Ascending aorta (tissue), 2 donors: Measurements from ENCODE around the gene FADS6. TPM values are rescaled to one million over a fixed set of nuclear protein-coding genes. Genes with fewer than 3 reads are reported as not detected.

Experiments used
- DNase-seq, 2 donors: peaks; one replicate each; pipeline ENCODE4 v3.0.0-alpha.2; 2019; ENCODE audit warnings: low spot score in 2 of 2
- H3K27ac ChIP-seq, 2 donors: fragments of 200-600 bp; sonication (generic); one replicate each; pipeline ENCODE4 v1.5.1; 2016 to 2017; ENCODE audit warnings: mild to moderate bottlenecking in 1 of 2
- H3K27me3 ChIP-seq: fragments of 200-600 bp; sonication (generic); one replicate; pipeline ENCODE4 v1.5.1; 2017
- H3K36me3 ChIP-seq, 2 donors: fragments of 200-600 bp; sonication (generic); one replicate each; pipeline ENCODE4 v1.5.1; 2016
- H3K4me1 ChIP-seq, 2 donors: fragments of 200-600 bp; sonication (generic); one replicate each; pipeline ENCODE4 v1.5.1; 2016 to 2017; ENCODE audit warnings: mild to moderate bottlenecking in 1 of 2
- H3K4me3 ChIP-seq, 2 donors: fragments of 200-600 bp; sonication (generic); one replicate each; pipeline ENCODE4 v1.5.1; 2016 to 2017; ENCODE audit warnings: mild to moderate bottlenecking in 1 of 2
- H3K9me3 ChIP-seq, 2 donors: fragments of 200-600 bp; sonication (generic); one replicate each; pipeline ENCODE4 v1.5.1; 2016
- CTCF ChIP-seq, 3 experiments: fragments of 200-600 bp in 2 of 3; fragments of 450-650 bp in 1 of 3; sonication (generic) in 2 of 3; IDR thresholded peaks; one replicate each; pipeline ENCODE4 v1.5.1; 2016 to 2019; ENCODE audit warnings: antibody characterized with exemption in 3 of 3, mild to moderate bottlenecking in 1 of 3, moderate library complexity in 1 of 3
- intact Hi-C: fragments of 100-400 bp; cut with DNase I; formaldehyde crosslinking; loops from one replicate; pipeline ENCODE4 v1.15.1; 2023
- total RNA-seq: library from RNA; depleted of rRNA; stranded (reverse); fragments of >200 nt; gene quantifications from one replicate; pipeline ENCODE4 v1.1.0, GENCODE V29; 2016

The FADS6 gene
- total RNA-seq, 1 donor from 2014 or later = not detected

DNA sequence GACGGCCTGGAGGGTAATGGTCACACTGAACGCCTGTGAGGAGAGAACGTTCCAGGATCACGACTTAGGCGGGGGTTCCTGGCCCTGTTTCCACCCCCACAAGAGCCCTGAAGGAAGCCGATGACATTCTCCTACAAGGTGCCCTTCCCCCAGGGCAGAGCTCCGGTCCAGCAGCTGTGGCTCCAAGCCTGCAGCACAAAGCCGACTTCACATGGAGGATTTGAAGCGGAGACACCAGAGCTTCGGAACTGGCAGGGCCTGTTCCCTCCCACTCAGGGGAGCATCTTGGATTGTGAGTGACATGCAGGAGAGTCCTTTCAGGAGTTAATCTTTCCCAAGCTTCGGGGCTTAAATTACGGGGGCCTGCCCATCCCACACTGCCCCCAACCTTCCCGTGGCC is 5.0 kb downstream of the FADS6 start:
- no peaks in the 10 kb centered on the region for H3K9me3 ChIP-seq
- no peak for TF ChIP-seq CTCF (IDR thresholded peaks at IDR 0.05)
- H3K4me1 ChIP-seq = peaks cover 0 to 5% of the 10 kb centered on the region in 2 donors
- H3K4me3 ChIP-seq = no peak overlapping the region
- peaks cover 6% of the 10 kb centered on the region for H3K27me3 ChIP-seq
- no peak overlapping the region for H3K27ac ChIP-seq
- intact Hi-C loops = no loop called here
- H3K36me3 ChIP-seq = no peaks in the 10 kb centered on the region
- DNase-seq = no peak

DNA sequence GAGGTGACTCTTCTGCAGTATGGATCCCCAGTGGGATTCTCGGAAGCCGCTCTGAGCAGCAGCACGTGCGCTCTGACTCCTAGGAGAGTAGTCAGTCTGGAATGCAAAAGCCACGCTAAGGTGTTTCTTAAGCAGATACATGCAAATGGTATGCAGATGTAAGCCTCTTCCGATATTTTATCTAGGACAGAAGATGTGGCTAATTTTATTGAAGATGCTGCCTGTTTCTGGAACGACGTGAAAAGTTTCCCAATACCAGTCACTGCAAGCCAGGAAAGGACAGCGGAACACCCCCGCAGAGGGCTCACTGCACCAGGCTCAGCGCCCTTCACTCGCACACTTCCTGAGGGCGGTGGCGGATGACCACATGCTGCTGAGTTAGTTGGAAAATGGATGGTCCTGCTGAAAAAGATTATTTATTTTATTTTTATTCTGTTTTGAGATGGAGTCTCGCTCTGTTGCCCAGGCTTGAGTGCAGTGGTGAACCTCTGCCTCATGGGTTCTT is 10.1 kb downstream of the FADS6 start:
- no peak overlapping the region for H3K27ac ChIP-seq
- no peaks in the 10 kb centered on the region for H3K4me1 ChIP-seq
- no peaks in the 10 kb centered on the region for H3K9me3 ChIP-seq
- H3K27me3 ChIP-seq = no peaks in the 10 kb centered on the region
- DNase-seq = no peak
- no peak overlapping the region for H3K4me3 ChIP-seq
- TF ChIP-seq CTCF (IDR thresholded peaks at IDR 0.05) = no peak
- H3K36me3 ChIP-seq = no peaks in the 10 kb centered on the region
- intact Hi-C loops = no loop called here

GRCh38 chr17:74882517-74883240 is 10.8 kb downstream of the FADS6 start:
- intact Hi-C loops = no loop called here
- no peak for TF ChIP-seq CTCF (IDR thresholded peaks at IDR 0.05)
- DNase-seq = no peak
- H3K4me3 ChIP-seq = no peak overlapping the region
- no peaks in the 10 kb centered on the region for H3K4me1 ChIP-seq
- no peaks in the 10 kb centered on the region for H3K36me3 ChIP-seq
- H3K9me3 ChIP-seq = no peaks in the 10 kb centered on the region
- H3K27ac ChIP-seq = no peak overlapping the region
- no peaks in the 10 kb centered on the region for H3K27me3 ChIP-seq

DNA sequence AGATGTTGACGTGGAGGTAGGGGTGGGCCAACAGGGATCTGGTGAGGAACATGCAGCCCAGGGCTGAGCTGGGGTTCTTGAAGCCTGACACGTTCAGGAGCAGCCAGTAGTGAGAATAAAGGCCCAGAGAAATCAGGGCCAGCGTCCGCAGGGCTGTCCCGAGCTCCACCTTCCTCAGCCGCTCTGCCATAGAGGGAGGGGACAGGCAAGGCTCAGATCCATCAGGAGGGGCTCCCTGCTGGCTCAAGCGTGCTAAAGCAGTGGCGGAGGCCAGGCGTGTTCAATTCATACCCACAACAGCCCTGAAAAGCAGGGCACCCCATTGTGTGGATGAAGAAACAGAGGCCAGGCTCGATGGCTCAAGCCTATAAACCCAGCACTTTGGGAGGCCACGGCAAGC is 12.4 kb downstream of the FADS6 start:
- H3K4me1 ChIP-seq = no peaks in the 10 kb centered on the region
- H3K36me3 ChIP-seq = no peaks in the 10 kb centered on the region
- no peak overlapping the region for H3K4me3 ChIP-seq
- no peaks in the 10 kb centered on the region for H3K27me3 ChIP-seq
- intact Hi-C loops = no loop called here
- TF ChIP-seq CTCF (IDR thresholded peaks at IDR 0.05) = no peak
- DNase-seq = no peak
- no peaks in the 10 kb centered on the region for H3K9me3 ChIP-seq
- no peak overlapping the region for H3K27ac ChIP-seq

DNA sequence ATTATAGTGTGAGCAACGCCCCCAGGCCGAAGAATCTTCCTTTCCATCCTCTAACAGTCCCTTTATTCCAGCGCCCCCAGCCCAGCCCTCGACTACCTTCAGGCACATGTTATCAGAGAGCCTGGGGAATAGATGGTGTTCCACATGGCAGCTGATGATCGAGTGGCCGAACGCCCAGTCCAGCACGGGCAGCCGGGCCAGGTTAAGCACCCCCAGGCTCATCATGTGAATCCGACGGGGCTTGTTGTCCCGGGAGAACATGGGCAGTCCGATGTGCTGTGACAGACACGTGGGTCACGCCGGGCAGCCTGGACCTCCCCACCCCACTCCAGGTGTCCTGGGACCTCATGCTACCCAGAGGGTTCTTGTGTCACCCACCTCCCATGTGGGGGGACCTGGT is 14.1 kb downstream of the FADS6 start:
- no peak for TF ChIP-seq CTCF (IDR thresholded peaks at IDR 0.05)
- Histone ChIP-seq H3K9me3 (no peaks in the 10 kb centered on the region), H3K4me3 (no peak overlapping the region), H3K4me1 (peaks cover 0 to under 1% of the 10 kb centered on the region in 2 donors), H3K36me3 (no peaks in the 10 kb centered on the region), H3K27me3 (no peaks in the 10 kb centered on the region), H3K27ac (no peak overlapping the region)
- intact Hi-C loops = loop anchor here (10.0 kb wide), 2 partner anchors 665 to 1785 kb away; partner anchors contain the start of genes SLC39A11 and TTYH2
- no peak for DNase-seq
